Natural killer cell treated with Interleukin-12 subunit alpha and Interleukin-12 subunit beta and Interleukin-15 and Interleukin-18, amount 100 ng/mL, for 72 hours (primary cell): ENCODE data around the gene PLPP2. TPM values are rescaled to one million over a fixed set of nuclear protein-coding genes. Genes with fewer than 3 reads are reported as not detected.

ENCODE experiments used
- ATAC-seq, 2 donors: fragments of 150-1000 bp; cut with Tn5 transposase in 1 of 2; sonication (Bioruptor Pico), chemical (Tn5 transposase) in 1 of 2; 2 replicates each; pipeline ENCODE4 v1.10.0; 2021
- DNase-seq: peaks from one replicate; pipeline ENCODE4 v3.0.0; 2022; ENCODE audit warnings: low spot score
- H3K27ac Mint-ChIP-seq, 2 donors: 1 replicate in 1 of 2; 2 replicates in 1 of 2; pipeline ENCODE4 v1.8.0; 2022; ENCODE audit warnings: mixed read lengths in 2 of 2, mild to moderate bottlenecking in 1 of 2, moderate library complexity in 1 of 2
- H3K27me3 Mint-ChIP-seq, 2 donors: 1 replicate in 1 of 2; 2 replicates in 1 of 2; pipeline ENCODE4 v1.8.0; 2022; ENCODE audit warnings: mixed read lengths in 2 of 2
- H3K36me3 Mint-ChIP-seq: one replicate; pipeline ENCODE4 v1.8.0; 2022; ENCODE audit warnings: mixed read lengths
- H3K4me1 Mint-ChIP-seq, 2 donors: 1 replicate in 1 of 2; 2 replicates in 1 of 2; pipeline ENCODE4 v1.8.0; 2022; ENCODE audit warnings: low read depth in 2 of 2, mixed read lengths in 2 of 2, mild to moderate bottlenecking in 1 of 2
- H3K4me3 Mint-ChIP-seq: one replicate; pipeline ENCODE4 v1.8.0; 2022; ENCODE audit warnings: mixed read lengths
- H3K9me3 Mint-ChIP-seq: 2 replicates; pipeline ENCODE4 v1.8.0; 2022; ENCODE audit warnings: mixed read lengths
- total RNA-seq, 2 donors: library from RNA; stranded (reverse); gene quantifications; one replicate each; pipeline ENCODE4 v1.2.3, GENCODE V29; 2022

The PLPP2 gene
- total RNA-seq, 2 donors from 2014 or later: 0.05 TPM; not detected in 1

DNA sequence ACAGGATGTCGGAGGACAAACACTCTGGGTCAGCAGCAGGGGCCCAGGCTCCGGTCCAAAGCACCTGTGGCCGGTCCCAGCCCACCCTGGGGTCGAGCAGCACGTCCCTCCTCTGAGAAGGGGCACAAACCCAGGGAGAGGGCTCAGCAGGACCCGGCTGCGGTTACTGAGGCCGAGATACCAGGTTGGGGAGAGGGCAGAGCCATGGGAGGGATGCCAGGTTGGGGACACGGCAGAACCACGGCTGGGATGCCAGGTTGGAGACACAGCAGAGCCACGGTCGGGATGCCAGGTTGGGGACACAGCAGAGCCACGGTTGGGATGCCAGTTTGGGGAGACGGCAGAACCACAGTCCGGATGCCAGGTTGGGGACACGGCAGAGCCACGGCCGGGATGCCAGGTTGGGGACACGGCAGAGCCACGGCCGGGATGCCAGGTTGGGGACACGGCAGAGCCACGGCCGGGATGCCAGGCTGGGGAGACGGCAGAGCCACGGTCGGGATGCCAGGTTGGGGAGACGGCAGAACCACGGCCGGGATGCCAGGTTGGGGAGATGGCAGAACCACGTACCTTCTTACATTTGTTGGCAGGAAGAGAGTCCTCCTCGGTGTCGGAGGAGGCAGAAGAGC lies 34.8 kb upstream of the PLPP2 start:
- Mint-ChIP-seq H3K27me3 (no peaks in the 10 kb centered on the region), H3K4me1 (no peaks in the 10 kb centered on the region), H3K9me3 (no peaks in the 10 kb centered on the region), H3K27ac (no peak overlapping the region), H3K4me3 (no peak overlapping the region), H3K36me3 (peaks cover 23% of the 10 kb centered on the region)
- ATAC-seq (no peak), DNase-seq (no peak)

DNA sequence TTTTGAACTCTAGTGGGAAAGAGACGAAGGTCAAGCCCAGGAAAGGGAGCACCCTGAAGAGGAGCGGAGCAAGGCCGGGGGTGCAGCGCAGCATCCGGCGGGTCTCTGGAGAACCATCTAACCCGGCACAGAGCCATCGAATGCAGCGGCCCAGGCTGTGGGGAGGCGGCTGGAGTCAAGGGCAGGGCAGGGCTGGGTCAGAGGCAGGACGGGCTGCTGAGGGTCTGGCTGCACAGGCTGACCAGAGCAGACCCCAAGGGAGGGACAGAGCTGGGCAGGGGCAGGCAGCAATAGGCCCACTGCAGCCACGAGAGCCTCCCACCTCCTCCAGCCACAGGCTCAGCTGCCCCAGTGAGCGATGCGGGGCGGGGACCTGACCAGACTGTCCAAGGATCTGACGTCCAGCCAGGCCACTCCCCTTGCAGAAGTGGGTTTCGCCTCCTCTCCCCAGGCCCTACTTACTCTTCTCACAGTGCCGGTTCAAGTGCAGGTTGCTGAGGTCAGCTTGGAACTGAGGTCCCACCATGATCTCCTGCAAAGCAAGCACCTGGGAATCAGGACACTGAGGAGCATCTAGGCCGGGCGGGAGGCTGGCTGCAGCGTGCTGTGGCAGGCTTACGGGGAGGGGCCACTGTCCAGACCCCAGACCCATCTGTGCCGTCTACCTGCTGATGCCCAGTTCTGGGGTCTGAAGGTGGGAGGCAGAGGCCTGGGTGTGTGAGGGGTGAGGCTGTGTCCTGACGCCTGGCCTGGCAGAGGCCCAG lies 34.2 kb upstream of the PLPP2 start:
- Mint-ChIP-seq H3K4me1 (no peaks in the 10 kb centered on the region), H3K27ac (no peak overlapping the region), H3K36me3 (peaks cover 20% of the 10 kb centered on the region)

DNA sequence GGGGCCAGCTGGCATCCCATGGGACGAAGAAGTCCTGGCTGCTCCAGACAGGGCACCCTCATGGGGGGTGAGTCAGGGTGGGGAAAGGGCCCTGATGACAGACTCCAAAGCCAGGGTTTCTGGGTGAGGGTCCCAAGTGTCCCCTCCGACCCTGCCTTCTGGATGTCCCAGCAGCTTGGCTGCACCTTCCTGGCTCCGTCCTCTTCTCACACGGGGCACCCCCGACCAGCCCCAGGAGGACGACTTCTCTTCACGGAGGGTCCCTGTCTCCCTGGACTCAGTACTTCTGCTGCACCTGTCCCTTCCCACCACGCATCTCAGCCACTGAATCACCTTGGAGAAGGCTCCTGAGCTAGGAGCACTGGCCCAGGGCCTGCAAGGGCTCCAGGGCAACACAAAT lies 33.5 kb upstream of the PLPP2 start:
- H3K27ac Mint-ChIP-seq: no peak overlapping the region
- H3K4me1 Mint-ChIP-seq: no peaks in the 10 kb centered on the region
- no peak overlapping the region for H3K4me3 Mint-ChIP-seq
- DNase-seq (no peak), ATAC-seq (no peak)
- H3K27me3 Mint-ChIP-seq: no peaks in the 10 kb centered on the region
- peaks cover 20% of the 10 kb centered on the region for H3K36me3 Mint-ChIP-seq
- no peaks in the 10 kb centered on the region for H3K9me3 Mint-ChIP-seq

More for the DNA sequence above, 34.2 kb upstream of the PLPP2 start:
- Mint-ChIP-seq H3K9me3 (no peaks in the 10 kb centered on the region), H3K27me3 (no peaks in the 10 kb centered on the region), H3K4me3 (no peak overlapping the region)
- ATAC-seq: no peak
- DNase-seq: no peak

DNA sequence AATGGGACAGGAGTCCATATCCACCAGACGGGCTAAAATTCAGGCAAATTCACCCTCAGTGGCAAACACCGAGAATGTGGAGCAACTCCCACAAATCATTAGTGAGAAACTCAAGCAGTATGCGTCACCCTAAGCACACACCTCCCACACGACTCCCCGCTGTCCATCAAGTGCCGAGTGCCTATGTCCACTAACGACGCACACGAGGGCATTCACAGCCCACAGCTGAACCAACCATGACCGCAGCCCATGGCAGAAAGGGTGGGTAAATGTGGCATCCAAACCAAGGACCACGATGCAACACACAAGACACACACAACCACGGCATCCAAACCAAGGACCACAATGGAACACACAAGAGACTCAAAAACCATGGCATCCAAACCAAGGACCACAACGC lies 31.4 kb upstream of the PLPP2 start:
- H3K4me3 Mint-ChIP-seq: no peak overlapping the region
- H3K27ac Mint-ChIP-seq: no peak overlapping the region
- DNase-seq (no peak), ATAC-seq (no peak)
- H3K27me3 Mint-ChIP-seq: no peaks in the 10 kb centered on the region
- H3K4me1 Mint-ChIP-seq: peaks cover 0 to 4% of the 10 kb centered on the region in 2 donors
- no peaks in the 10 kb centered on the region for H3K9me3 Mint-ChIP-seq
- peaks cover 4% of the 10 kb centered on the region for H3K36me3 Mint-ChIP-seq

DNA sequence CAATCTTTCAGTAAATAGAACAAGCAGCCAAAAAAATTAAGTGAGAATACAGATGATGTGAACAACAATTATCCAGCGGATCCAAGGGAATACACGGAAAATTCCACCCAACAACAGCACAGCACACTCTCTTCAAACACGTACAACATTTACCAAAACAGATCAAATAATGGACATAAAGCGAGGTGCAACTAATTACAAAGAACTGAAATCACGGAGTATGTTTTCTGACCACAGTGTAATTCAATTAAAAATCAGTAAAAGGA lies 27.2 kb upstream of the PLPP2 start:
- H3K27ac Mint-ChIP-seq: no peak overlapping the region
- H3K9me3 Mint-ChIP-seq: no peaks in the 10 kb centered on the region
- H3K4me1 Mint-ChIP-seq: peaks cover 8 to 12% of the 10 kb centered on the region in 2 donors
- H3K4me3 Mint-ChIP-seq: no peak overlapping the region
- peaks cover 12% of the 10 kb centered on the region for H3K36me3 Mint-ChIP-seq
- no peak for DNase-seq
- H3K27me3 Mint-ChIP-seq: no peaks in the 10 kb centered on the region
- ATAC-seq: no peak

DNA sequence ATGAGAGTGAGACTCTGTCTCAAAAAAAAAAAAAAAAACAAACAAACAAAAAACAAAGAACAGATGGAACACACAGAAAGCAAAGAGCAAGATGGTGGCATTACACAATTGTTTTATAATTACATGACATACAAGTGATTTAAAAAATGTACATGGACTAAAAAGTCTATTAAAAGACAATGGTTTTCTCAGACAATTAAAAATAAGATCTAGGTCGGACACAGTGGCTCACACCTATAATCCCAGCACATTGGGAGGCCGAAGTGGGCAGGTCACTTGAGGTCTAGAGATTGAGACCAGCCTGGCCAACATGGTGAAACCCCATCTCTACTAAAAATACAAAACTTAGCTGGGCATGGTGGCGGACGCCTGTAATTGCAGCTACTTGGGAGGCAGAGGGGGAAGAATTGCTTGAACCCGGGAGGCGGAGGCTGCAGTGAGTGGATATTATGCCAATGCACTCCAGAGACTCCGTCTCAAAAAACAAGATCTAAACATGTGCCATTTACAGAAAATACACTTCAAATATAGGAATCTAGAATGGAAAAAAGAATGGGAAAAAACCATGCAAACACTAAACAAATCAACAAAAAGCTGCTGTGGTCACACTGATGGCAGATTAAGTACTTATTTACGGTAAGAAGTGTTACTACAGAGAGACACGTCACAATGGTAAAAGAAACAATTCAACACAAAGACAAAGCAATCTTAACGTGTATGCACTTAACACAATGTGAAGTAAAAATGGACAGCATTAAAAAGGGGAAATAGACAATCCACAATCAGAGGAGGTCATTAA lies 26.7 kb upstream of the PLPP2 start:
- H3K36me3 Mint-ChIP-seq: peaks cover 12% of the 10 kb centered on the region
- no peak overlapping the region for H3K27ac Mint-ChIP-seq
- ATAC-seq: no peak
- H3K27me3 Mint-ChIP-seq: no peaks in the 10 kb centered on the region
- DNase-seq: no peak
- no peaks in the 10 kb centered on the region for H3K9me3 Mint-ChIP-seq
- H3K4me1 Mint-ChIP-seq: peaks cover 8 to 12% of the 10 kb centered on the region in 2 donors
- no peak overlapping the region for H3K4me3 Mint-ChIP-seq

DNA sequence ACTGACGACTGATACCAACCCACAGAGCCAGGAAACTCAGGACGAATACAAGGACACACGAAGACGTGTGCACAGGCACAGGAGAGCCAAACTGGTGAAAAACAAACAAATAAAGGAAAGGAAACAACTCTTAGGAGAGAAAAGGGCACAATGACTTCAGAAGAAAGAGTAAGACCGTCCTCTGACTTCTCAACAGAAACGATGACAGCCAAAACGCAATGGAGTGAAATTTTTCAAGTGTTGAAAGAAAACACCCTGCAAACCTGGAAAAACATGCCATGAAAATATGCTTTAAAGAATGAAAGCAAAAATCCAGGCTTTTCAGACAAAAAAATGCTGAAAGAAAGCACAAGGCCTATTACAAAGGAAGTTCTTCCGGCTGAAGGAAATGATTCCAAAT lies 24.6 kb upstream of the PLPP2 start:
- H3K4me3 Mint-ChIP-seq: no peak overlapping the region
- peaks cover 9% of the 10 kb centered on the region for H3K36me3 Mint-ChIP-seq
- H3K27ac Mint-ChIP-seq: no peak overlapping the region

DNA sequence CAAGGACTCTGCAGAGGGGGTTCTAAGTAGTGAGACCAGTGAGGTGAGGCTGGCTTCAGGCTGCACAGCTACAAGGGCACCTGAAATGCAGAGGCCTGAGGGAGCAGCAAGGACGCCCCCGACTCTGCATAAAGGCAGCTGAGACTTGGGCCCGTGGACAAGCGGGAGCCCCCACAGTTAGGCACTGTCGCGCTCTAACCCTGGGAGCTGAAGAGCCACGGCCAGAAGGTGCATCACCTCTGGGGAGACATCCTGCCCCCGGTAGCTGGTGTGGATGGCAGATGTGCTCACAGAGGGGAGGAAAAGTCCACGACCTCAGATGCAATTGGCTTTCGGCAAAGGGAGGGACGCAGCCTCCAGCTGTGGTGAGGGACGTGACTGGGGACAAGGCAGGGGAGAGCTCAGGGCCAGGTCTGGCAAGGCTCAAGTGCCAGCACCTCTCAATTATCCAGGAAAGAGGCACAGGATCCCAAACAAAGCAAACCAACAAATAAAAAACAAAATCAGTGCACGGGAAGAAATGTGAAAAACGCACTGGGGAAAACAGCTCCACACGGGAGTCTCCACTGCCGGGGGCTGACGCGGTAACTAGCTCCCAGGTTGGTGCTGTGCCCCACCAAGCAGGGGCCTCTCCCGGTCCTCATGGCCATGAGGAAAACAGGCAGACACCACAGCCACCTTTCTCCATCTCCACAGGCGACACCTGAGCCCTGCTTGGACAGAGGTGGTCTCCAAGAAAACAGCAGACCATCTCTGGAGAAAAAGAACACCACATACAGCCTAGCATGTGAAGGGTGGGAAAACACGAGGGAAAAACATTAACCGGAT lies 23.0 kb upstream of the PLPP2 start:
- Mint-ChIP-seq H3K27ac (no peak overlapping the region), H3K36me3 (peaks cover 8% of the 10 kb centered on the region), H3K4me1 (peaks cover 8 to 12% of the 10 kb centered on the region in 2 donors)

More for the DNA sequence above, 24.6 kb upstream of the PLPP2 start:
- no peaks in the 10 kb centered on the region for H3K27me3 Mint-ChIP-seq
- ATAC-seq (no peak), DNase-seq (no peak)
- no peaks in the 10 kb centered on the region for H3K9me3 Mint-ChIP-seq
- H3K4me1 Mint-ChIP-seq: peaks cover 8 to 12% of the 10 kb centered on the region in 2 donors

DNA sequence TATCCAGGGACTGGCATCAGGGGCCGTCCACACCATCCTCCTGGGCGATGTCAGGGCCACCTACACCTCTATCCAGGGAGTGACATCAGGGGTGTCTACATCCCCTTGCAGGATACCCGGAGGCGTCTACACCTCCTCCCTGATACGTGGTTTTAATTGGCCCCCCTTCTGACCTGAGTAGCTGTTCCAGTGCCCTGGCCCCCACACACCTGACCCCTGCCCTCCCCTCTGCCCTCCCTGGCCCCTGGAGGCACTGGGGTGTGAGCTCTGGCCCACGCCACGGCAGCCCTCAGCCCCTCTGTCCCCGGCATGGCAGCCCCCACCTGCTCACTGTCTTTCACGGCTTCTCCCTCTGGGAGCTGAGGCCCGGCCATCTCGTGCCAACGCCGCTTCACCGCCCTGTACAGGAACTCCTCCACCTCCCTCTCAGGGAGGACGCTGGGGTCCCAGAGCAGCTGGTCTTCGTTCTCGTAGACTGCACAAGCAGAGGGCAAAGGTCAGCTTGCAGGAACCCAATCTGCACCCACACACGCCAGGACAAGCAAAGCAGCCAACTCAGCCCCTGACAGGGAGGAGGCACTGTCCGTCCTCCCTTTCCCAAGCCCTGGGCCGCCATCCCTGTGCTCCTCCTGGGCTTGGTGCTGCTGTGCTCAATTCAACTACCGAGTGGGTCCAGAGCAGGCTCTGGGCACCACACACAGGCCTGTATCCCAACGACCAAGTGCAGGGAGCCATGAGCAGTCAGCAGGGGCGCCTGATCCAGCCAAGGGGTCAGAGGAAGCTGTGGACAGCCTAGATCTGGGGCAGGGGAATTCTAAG lies 22.2 kb upstream of the PLPP2 start:
- H3K4me1 Mint-ChIP-seq: peaks cover 8 to 11% of the 10 kb centered on the region in 2 donors
- H3K27me3 Mint-ChIP-seq: no peaks in the 10 kb centered on the region
- DNase-seq (no peak), ATAC-seq (no peak)
- no peak overlapping the region for H3K4me3 Mint-ChIP-seq
- H3K27ac Mint-ChIP-seq: no peak overlapping the region
- no peaks in the 10 kb centered on the region for H3K9me3 Mint-ChIP-seq
- H3K36me3 Mint-ChIP-seq: peaks cover 8% of the 10 kb centered on the region

More for the DNA sequence above, 23.0 kb upstream of the PLPP2 start:
- no peak for ATAC-seq
- H3K9me3 Mint-ChIP-seq: no peaks in the 10 kb centered on the region
- H3K27me3 Mint-ChIP-seq: no peaks in the 10 kb centered on the region
- DNase-seq: no peak
- H3K4me3 Mint-ChIP-seq: no peak overlapping the region

DNA sequence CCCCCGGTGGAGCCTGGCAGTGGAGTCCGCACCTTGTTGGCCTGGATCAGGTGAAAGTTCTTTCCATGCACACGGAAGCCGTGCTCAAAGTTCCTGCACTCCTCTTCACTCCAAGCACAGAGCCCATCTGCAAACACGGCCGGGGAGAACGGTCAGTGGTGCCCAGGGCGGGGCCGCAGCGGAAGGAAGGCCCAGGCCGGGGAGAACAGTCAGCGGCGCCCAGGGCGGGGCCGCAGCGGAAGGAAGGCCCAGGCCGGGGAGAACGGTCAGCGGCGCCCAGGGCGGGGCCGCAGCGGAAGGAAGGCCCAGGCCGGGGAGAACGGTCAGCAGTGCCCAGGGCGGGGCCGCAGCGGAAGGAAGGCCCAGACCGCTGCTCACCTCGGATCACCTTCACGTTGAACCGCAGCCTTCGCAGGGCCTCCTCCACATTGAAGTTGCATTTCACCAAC lies 20.6 kb upstream of the PLPP2 start:
- peaks cover 8% of the 10 kb centered on the region in 2 donors for H3K4me1 Mint-ChIP-seq
- no peaks in the 10 kb centered on the region for H3K9me3 Mint-ChIP-seq
- H3K36me3 Mint-ChIP-seq: peaks cover 8% of the 10 kb centered on the region
- H3K27me3 Mint-ChIP-seq: no peaks in the 10 kb centered on the region
- DNase-seq (no peak), ATAC-seq (no peak)
- H3K27ac Mint-ChIP-seq: no peak overlapping the region
- no peak overlapping the region for H3K4me3 Mint-ChIP-seq

DNA sequence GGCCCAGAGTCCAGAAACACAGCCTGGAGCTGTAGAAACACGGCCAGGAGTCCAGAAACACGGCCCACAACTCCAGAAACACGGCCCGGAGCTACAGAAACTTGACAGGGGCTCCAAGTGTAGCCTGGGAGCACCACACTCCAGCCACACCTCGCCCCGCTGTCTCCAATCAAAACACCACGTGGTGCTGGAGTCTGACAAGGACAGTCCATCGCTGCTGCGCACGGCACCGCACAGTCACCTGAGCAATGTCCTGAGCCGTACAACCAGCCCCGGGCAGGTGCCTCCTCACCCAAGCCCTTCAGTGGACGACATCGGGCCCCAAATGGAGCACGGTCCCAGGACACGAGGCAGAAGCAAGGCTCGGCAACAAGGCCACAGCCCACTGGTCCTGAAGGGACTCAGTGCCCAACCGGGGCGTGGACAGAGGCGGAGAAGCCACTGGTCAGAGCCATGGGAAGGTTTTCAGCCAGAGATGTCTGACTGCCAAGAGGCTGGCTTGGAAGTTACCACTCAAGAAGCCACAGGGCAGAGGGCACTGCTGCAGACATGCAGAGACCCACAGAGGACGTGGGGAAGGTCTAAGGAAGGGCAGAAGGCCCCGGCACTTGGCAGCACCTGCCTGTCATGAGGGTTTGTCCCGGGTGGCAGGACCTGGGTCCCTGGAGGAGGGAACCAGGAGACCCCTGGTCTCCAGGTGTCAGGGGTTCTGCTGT lies 19.7 kb upstream of the PLPP2 start:
- H3K27ac Mint-ChIP-seq: no peak overlapping the region
- ATAC-seq: no peak

DNA sequence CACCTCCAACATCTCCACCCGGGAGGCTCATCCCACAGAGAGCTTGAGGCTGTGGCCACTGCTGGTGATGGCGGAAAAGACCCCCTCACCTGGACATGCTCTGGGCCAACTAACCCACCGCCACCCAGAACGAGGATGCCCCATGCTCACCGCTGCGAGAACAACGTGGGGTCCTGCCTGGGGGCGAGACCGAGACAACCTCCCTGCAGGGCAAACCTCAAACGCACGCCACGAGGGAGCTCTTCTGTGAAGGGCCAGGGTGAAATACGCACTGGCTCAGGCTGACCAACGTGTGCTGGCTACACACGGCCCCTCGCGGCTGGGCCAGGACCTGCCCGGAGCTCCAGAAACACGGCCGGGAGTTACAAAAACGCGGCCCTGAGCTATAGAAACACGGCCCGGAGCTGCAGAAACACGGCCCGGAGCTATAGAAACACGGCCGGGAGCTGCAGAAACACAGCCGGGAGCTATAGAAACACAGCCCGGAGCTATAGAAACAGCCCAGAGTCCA lies 19.0 kb upstream of the PLPP2 start:
- H3K27me3 Mint-ChIP-seq: no peaks in the 10 kb centered on the region
- DNase-seq: no peak
- peaks cover under 1 to 1% of the 10 kb centered on the region in 2 donors for H3K4me1 Mint-ChIP-seq
- H3K4me3 Mint-ChIP-seq: no peak overlapping the region
- ATAC-seq: no peak
- H3K27ac Mint-ChIP-seq: no peak overlapping the region
- peaks cover under 1% of the 10 kb centered on the region for H3K36me3 Mint-ChIP-seq
- H3K9me3 Mint-ChIP-seq: no peaks in the 10 kb centered on the region

More for the DNA sequence above, 19.7 kb upstream of the PLPP2 start:
- Mint-ChIP-seq H3K27me3 (no peaks in the 10 kb centered on the region), H3K4me1 (peaks cover 8% of the 10 kb centered on the region in 2 donors), H3K9me3 (no peaks in the 10 kb centered on the region), H3K36me3 (peaks cover 8% of the 10 kb centered on the region), H3K4me3 (no peak overlapping the region)
- DNase-seq: no peak
